PC-9 (cell line): Measurements from ENCODE around the gene MPPED2. TPM values are rescaled to one million over a fixed set of nuclear protein-coding genes. Genes with fewer than 3 reads are reported as not detected.

Source experiments
- BruUV-seq: library from RNA; stranded (reverse); fragments of 400-500 nt; replicated peaks from 2 replicates; lab custom pipeline; 2021; lab: Mats Ljungman, UMichigan
- CTCF ChIA-PET: fragments of 300-600 bp; sonication (Branson Sonifier 250); formaldehyde crosslinking; loops from one replicate; lab custom pipeline; 2022; ENCODE audit warnings: antibody characterized with exemption; lab: Charles Lee
- POLR2A ChIA-PET: fragments of 300-600 bp; sonication (Branson Sonifier 250); formaldehyde crosslinking; loops from one replicate; lab custom pipeline; 2022; ENCODE audit warnings: antibody characterized with exemption; ENCODE audit not compliant: unreplicated experiment; lab: Charles Lee
- DNase-seq, 2 experiments: peaks; one replicate each; pipeline versions ENCODE4 v3.0.0 to v3.0.0-alpha.2; 2015 to 2022; ENCODE audit warnings: mixed read lengths in 1 of 2
- H2AFZ ChIP-seq: fragments of 200-600 bp; sonication (generic); 2 replicates; pipeline ENCODE4 v1.8.1; 2017; ENCODE audit warnings: antibody characterized with exemption
- H3F3A ChIP-seq: fragments of 200-600 bp; sonication (generic); 2 replicates; pipeline ENCODE4 v1.8.1; 2017; ENCODE audit warnings: antibody characterized with exemption, mild to moderate bottlenecking, low read depth; ENCODE audit not compliant: insufficient read depth
- H3K27ac ChIP-seq: fragments of 200-600 bp; sonication (generic); 2 replicates; pipeline ENCODE4 v1.6.1; 2016; ENCODE audit warnings: mixed run types
- H3K27me3 ChIP-seq: fragments of 200-600 bp; sonication (generic); 2 replicates; pipeline ENCODE4 v1.6.1; 2016; ENCODE audit warnings: low read depth, mixed run types; ENCODE audit not compliant: insufficient read depth
- H3K36me3 ChIP-seq: fragments of 200-600 bp; sonication (generic); 2 replicates; pipeline ENCODE4 v1.6.1; 2016; ENCODE audit warnings: low read depth, mixed run types
- H3K4me1 ChIP-seq: fragments of 200-600 bp; sonication (generic); replicated peaks from 2 replicates; pipeline ENCODE4 v1.6.1; 2016; ENCODE audit warnings: mixed run types; ENCODE audit not compliant: insufficient read depth
- H3K4me2 ChIP-seq: fragments of 200-600 bp; sonication (generic); 2 replicates; pipeline ENCODE4 v1.6.1; 2017; ENCODE audit warnings: mixed run types
- H3K4me3 ChIP-seq: fragments of 200-600 bp; sonication (generic); 2 replicates; pipeline ENCODE4 v1.6.1; 2016; ENCODE audit warnings: mixed run types
- H3K79me2 ChIP-seq: fragments of 200-600 bp; sonication (generic); 2 replicates; pipeline ENCODE4 v1.6.1; 2017; ENCODE audit warnings: low read depth, mixed run types
- H3K9me2 ChIP-seq: fragments of 200-600 bp; sonication (generic); 2 replicates; pipeline ENCODE4 v1.8.1; 2017; ENCODE audit warnings: mild to moderate bottlenecking; ENCODE audit not compliant: insufficient read depth
- H3K9me3 ChIP-seq: fragments of 200-600 bp; sonication (generic); 2 replicates; pipeline ENCODE4 v1.8.1; 2016; ENCODE audit warnings: low read depth; ENCODE audit not compliant: insufficient read depth
- H4K20me1 ChIP-seq: fragments of 200-600 bp; sonication (generic); 2 replicates; pipeline ENCODE4 v1.8.1; 2017; ENCODE audit not compliant: insufficient read depth
- CTCF ChIP-seq: fragments of 200-600 bp; sonication (generic); conservative IDR thresholded peaks from 2 replicates; pipeline ENCODE4 v1.6.1; 2017; ENCODE audit warnings: mixed run types, antibody characterized with exemption, mild to moderate bottlenecking, moderate library complexity
- EZH2 ChIP-seq: fragments of 200-600 bp; sonication (generic); IDR thresholded peaks from 2 replicates; pipeline ENCODE4 v1.8.0; 2017; ENCODE audit warnings: antibody characterized with exemption, low read depth
- intact Hi-C: fragments of 100-400 bp; cut with micrococcal nuclease; formaldehyde crosslinking; loops from one replicate; pipeline ENCODE4 v1.10.0; 2022; ENCODE audit not compliant: unreplicated experiment
- total RNA-seq: library from RNA; stranded (reverse); gene quantifications from 2 replicates; pipeline ENCODE4 v1.2.3, GENCODE V29; 2021

MPPED2 gene
- total RNA-seq, 1 experiment from 2014 or later, result not detected

GRCh38 chr11:30580573-30580972, 5.6 kb downstream of the MPPED2 start:
- Histone ChIP-seq H3K36me3 (no peaks in the 10 kb centered on the region), H3K9me3 (no peaks in the 10 kb centered on the region), H3K4me3 (no peak overlapping the region), H2AFZ (no peak overlapping the region), H3K27me3 (peaks cover 36% of the 10 kb centered on the region), H3K79me2 (no peaks in the 10 kb centered on the region), H3K4me1 (no peaks in the 10 kb centered on the region), H3K9me2 (no peaks in the 10 kb centered on the region), H3K27ac (no peak overlapping the region), H4K20me1 (no peaks in the 10 kb centered on the region), H3K4me2 (no peak overlapping the region), H3F3A (no peaks in the 10 kb centered on the region)
- BruUV-seq, result no TSS peak
- intact Hi-C loops, result no loop called here
- POLR2A ChIA-PET, result no interaction called here
- CTCF ChIA-PET, result no interaction called here
- no peak for TF ChIP-seq EZH2
- TF ChIP-seq CTCF, result no peak
- no peak for DNase-seq

GRCh38 chr11:30579415-30580175, 6.6 kb downstream of the MPPED2 start:
- Histone ChIP-seq H3K9me2 (no peaks in the 10 kb centered on the region), H3K4me2 (no peak overlapping the region), H3K36me3 (no peaks in the 10 kb centered on the region), H3K27ac (no peak overlapping the region), H2AFZ (no peak overlapping the region), H3K27me3 (peaks cover 36% of the 10 kb centered on the region), H3F3A (no peaks in the 10 kb centered on the region), H4K20me1 (no peaks in the 10 kb centered on the region), H3K4me1 (no peaks in the 10 kb centered on the region), H3K9me3 (no peaks in the 10 kb centered on the region), H3K4me3 (no peak overlapping the region), H3K79me2 (no peaks in the 10 kb centered on the region)
- CTCF ChIA-PET, result no interaction called here
- POLR2A ChIA-PET, result no interaction called here
- intact Hi-C loops, result no loop called here
- no TSS peak for BruUV-seq
- DNase-seq, result no peak
- no peak for TF ChIP-seq EZH2
- TF ChIP-seq CTCF, result no peak

- Histone ChIP-seq H3K36me3 (no peaks in the 10 kb centered on the region), H4K20me1 (no peaks in the 10 kb centered on the region), H3K4me3 (no peak overlapping the region), H2AFZ (no peak overlapping the region), H3F3A (no peaks in the 10 kb centered on the region), H3K4me1 (no peaks in the 10 kb centered on the region), H3K27ac (no peak overlapping the region), H3K4me2 (no peak overlapping the region), H3K27me3 (peaks cover 30% of the 10 kb centered on the region), H3K9me2 (no peaks in the 10 kb centered on the region), H3K79me2 (no peaks in the 10 kb centered on the region), H3K9me3 (no peaks in the 10 kb centered on the region)
- no TSS peak for BruUV-seq
- no peak for TF ChIP-seq EZH2
- no peak for TF ChIP-seq CTCF
- POLR2A ChIA-PET, result no interaction called here
- no peak for DNase-seq
- CTCF ChIA-PET, result no interaction called here
- intact Hi-C loops, result no loop called here
Observed at GRCh38 chr11:30578406-30578805, 7.7 kb downstream of the MPPED2 start.
